Activated CD8-positive, alpha-beta memory T cell treated with anti-CD3 and anti-CD28 coated beads, Interleukin-2, amount 10 ng/mL, durations not matched to agents 7 days and 5 days (primary cell): ENCODE measurements around the gene FMO4. TPM values are rescaled to one million over a fixed set of nuclear protein-coding genes. Genes with fewer than 3 reads are reported as not detected.
"Not testable (repeated sequence)": the region's sequence is repeated elsewhere in the genome, so short reads cannot be mapped to it uniquely, and the experiment has no call there.

ENCODE experiments used
- ATAC-seq: fragments of 150-1000 bp; cut with Tn5 transposase; one replicate; pipeline ENCODE4 v1.10.0; 2021; ENCODE audit warnings: moderate library complexity
- CTCF ChIA-PET: fragments of 350-600 bp; sonication (Branson Sonifier 250); formaldehyde crosslinking; loops from one replicate; lab custom pipeline; 2021; ENCODE audit warnings: antibody characterized with exemption; lab: Charles Lee
- DNase-seq: peaks from one replicate; pipeline ENCODE4 v3.0.0-alpha.2; 2020
- H3K27ac Mint-ChIP-seq: one replicate; pipeline ENCODE4 v1.8.0; 2021; ENCODE audit warnings: mild to moderate bottlenecking, mixed read lengths
- H3K27me3 Mint-ChIP-seq: one replicate; pipeline ENCODE4 v1.8.0; 2021; ENCODE audit warnings: mixed read lengths
- H3K36me3 Mint-ChIP-seq: one replicate; pipeline ENCODE4 v1.8.0; 2021; ENCODE audit warnings: mild to moderate bottlenecking, mixed read lengths
- H3K4me1 Mint-ChIP-seq: one replicate; pipeline ENCODE4 v1.8.0; 2021; ENCODE audit warnings: mixed read lengths
- H3K4me3 Mint-ChIP-seq: one replicate; pipeline ENCODE4 v1.8.0; 2021; ENCODE audit warnings: mild to moderate bottlenecking, moderate library complexity, mixed read lengths
- H3K9me3 Mint-ChIP-seq: one replicate; pipeline ENCODE4 v1.8.0; 2022; ENCODE audit warnings: low read depth, mixed read lengths
- total RNA-seq, 2 experiments: library from RNA; stranded (reverse); gene quantifications; one replicate each; pipeline ENCODE4 v1.2.3, GENCODE V29; 2021

Gene FMO4
- total RNA-seq, 2 experiments from 2014 or later, result 0.91 to 1.5 TPM

- CTCF ChIA-PET, result no interaction called here
- DNase-seq, result no peak
- ATAC-seq, result no peak
- H3K27ac Mint-ChIP-seq, result no peak overlapping the region
- H3K36me3 Mint-ChIP-seq, result no peaks in the 10 kb centered on the region
- H3K27me3 Mint-ChIP-seq, result no peaks in the 10 kb centered on the region
- peaks cover 2% of the 10 kb centered on the region for H3K9me3 Mint-ChIP-seq
- H3K4me1 Mint-ChIP-seq, result no peaks in the 10 kb centered on the region
- H3K4me3 Mint-ChIP-seq, result no peak overlapping the region
These were observed 65.9 kb downstream of the FMO4 start for GRCh38 chr1:171379846-171380245.

DNA sequence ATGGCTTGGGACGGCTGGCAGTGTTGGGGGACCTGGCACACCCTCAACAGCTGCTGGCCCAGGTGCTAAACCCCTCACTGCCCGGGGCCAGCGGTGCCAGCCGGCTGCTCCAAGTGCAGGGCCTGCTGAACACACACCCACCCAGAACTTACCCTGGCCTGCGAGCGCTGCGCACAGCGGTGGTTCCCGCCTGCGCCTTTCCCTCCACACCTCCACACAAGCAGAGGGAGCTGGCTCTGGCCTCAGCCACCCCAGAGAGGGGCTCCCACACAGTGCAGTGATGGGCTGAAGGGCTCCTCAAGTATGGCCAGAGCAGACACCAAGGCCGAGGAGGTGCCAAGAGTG is 67.9 kb downstream of the FMO4 start:
- DNase-seq (no peak), ATAC-seq (no peak)
- Mint-ChIP-seq H3K27ac (no peak overlapping the region), H3K4me3 (no peak overlapping the region), H3K36me3 (no peaks in the 10 kb centered on the region), H3K9me3 (peaks cover 2% of the 10 kb centered on the region), H3K4me1 (no peaks in the 10 kb centered on the region), H3K27me3 (no peaks in the 10 kb centered on the region)
- CTCF ChIA-PET, result no interaction called here

DNA sequence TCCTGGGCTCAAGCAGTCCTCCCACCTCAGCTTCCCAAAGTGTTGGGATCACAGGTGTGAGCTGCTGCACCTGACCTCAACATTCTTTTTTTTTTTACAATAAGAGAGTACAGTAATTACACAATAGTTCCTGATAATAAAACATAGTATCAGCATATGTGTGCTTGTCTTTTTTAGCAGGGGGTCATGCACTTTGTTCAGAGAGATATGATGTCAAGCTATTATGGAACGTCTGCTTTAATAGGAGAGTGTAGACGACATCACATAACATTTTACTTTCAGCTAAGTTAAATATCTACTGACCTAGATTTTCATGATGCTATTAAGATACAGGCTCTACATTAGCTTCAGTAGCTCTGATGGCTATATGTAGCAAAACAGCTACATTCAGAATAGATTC is 70.5 kb downstream of the FMO4 start:
- H3K9me3 Mint-ChIP-seq, result peaks cover 2% of the 10 kb centered on the region
- no peaks in the 10 kb centered on the region for H3K36me3 Mint-ChIP-seq
- H3K27me3 Mint-ChIP-seq, result no peaks in the 10 kb centered on the region
- DNase-seq, result no peak
- H3K27ac Mint-ChIP-seq, result no peak overlapping the region
- ATAC-seq, result no peak
- no peaks in the 10 kb centered on the region for H3K4me1 Mint-ChIP-seq
- H3K4me3 Mint-ChIP-seq, result no peak overlapping the region
- CTCF ChIA-PET, result no interaction called here

DNA sequence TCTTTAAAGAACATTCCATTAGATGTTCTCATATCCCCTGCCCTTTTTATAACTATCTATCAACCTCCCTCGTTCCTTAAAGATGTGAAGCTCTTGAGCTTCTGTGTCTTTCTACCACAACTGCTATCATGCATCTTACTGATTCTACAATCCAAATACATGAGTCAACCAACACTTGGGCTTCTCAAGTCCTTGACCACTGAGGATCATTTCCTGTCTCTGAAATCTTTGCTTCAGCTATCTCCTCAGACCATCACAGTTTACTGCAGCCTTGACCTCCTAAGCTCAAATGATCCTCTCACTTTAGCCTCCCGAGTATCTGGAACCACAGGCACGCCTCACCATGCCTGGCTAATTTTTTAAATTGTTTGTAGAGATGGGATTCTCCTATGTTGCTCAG is 75.2 kb downstream of the FMO4 start:
- H3K4me1 Mint-ChIP-seq, result no peaks in the 10 kb centered on the region
- H3K27me3 Mint-ChIP-seq, result no peaks in the 10 kb centered on the region
- ATAC-seq, result no peak
- no peak overlapping the region for H3K4me3 Mint-ChIP-seq
- no peaks in the 10 kb centered on the region for H3K36me3 Mint-ChIP-seq
- CTCF ChIA-PET, result no interaction called here
- no peak for DNase-seq
- H3K27ac Mint-ChIP-seq, result no peak overlapping the region
- no peaks in the 10 kb centered on the region for H3K9me3 Mint-ChIP-seq

- H3K27me3 Mint-ChIP-seq, ATAC-seq, H3K27ac Mint-ChIP-seq, H3K9me3 Mint-ChIP-seq, CTCF ChIA-PET, DNase-seq, H3K4me1 Mint-ChIP-seq, H3K36me3 Mint-ChIP-seq, H3K4me3 Mint-ChIP-seq: not testable (repeated sequence)
These were observed 76.8 kb downstream of the FMO4 start for GRCh38 chr1:171390740-171391139.

Other genes with a start within 250 kb of the FMO4 start
- not detected for gene FMO3, start 223.3 kb upstream of the FMO4 start, total RNA-seq
- gene FMO2, start 128.9 kb upstream of the FMO4 start, total RNA-seq, result not detected
- gene FMO1, start 65.7 kb upstream of the FMO4 start, total RNA-seq, result not detected
- gene PRRC2C, start 171.3 kb downstream of the FMO4 start, total RNA-seq, result 100 to 1,000 TPM; 225 to 244 TPM